ENCODE measurements around the gene KATNB1. TPM values are rescaled to one million over a fixed set of nuclear protein-coding genes. Genes with fewer than 3 reads are reported as not detected.

The KATNB1 gene
- total RNA-seq, 1 donor from 2014 or later = 18.0 TPM

- Histone ChIP-seq H3K9me3 (no peaks in the 10 kb centered on the region), H3K27me3 (ENCODE audit: low read depth) (no peaks in the 10 kb centered on the region), H3K36me3 (peaks cover 36% of the 10 kb centered on the region), H3K4me1 (peaks cover 56% of the 10 kb centered on the region), H3K4me3 (peak overlapping the region; percentile 45), H3K27ac (peak overlapping the region; percentile 81)
- TF ChIP-seq CTCF (IDR thresholded peaks at IDR 0.05) = no peak
- intact Hi-C loops (cut with DNase I) = no loop called here
- DNase-seq = no peak
- peak; percentile 1 to 6 for ATAC-seq
These were observed 61.6 kb downstream of the KATNB1 start for GRCh38 chr16:57797216-57797525.

GRCh38 chr16:57797526-57798266 is 62.1 kb downstream of the KATNB1 start:
- DNase-seq (peak; percentile 80), ATAC-seq (peak; percentile 85 to 88)
- H3K4me3 ChIP-seq = peak overlapping the region; percentile 45
- H3K27me3 ChIP-seq (ENCODE audit: low read depth) = no peaks in the 10 kb centered on the region
- intact Hi-C loops (cut with DNase I) = no loop called here
- no peaks in the 10 kb centered on the region for H3K9me3 ChIP-seq
- H3K36me3 ChIP-seq = peaks cover 31% of the 10 kb centered on the region
- TF ChIP-seq CTCF (IDR thresholded peaks at IDR 0.05) = no peak
- peaks cover 56% of the 10 kb centered on the region for H3K4me1 ChIP-seq
- peak overlapping the region; percentile 81 for H3K27ac ChIP-seq

- TF ChIP-seq CTCF (IDR thresholded peaks at IDR 0.05) = no peak
- intact Hi-C loops (cut with DNase I) = no loop called here
These were observed 62.8 kb downstream of the KATNB1 start for GRCh38 chr16:57798267-57798810.

GRCh38 chr16:57798953-57799599 is 63.5 kb downstream of the KATNB1 start:
- H3K27me3 ChIP-seq (ENCODE audit: low read depth) = no peaks in the 10 kb centered on the region
- H3K4me1 ChIP-seq = peaks cover 70% of the 10 kb centered on the region
- H3K9me3 ChIP-seq = no peaks in the 10 kb centered on the region
- intact Hi-C loops (cut with DNase I) = no loop called here
- peak overlapping the region; percentile 81 for H3K27ac ChIP-seq
- DNase-seq (peak; percentile 29), ATAC-seq (no peak)
- no peak for TF ChIP-seq CTCF (IDR thresholded peaks at IDR 0.05)
- H3K36me3 ChIP-seq = peaks cover 21% of the 10 kb centered on the region
- peak overlapping the region; percentile 45 for H3K4me3 ChIP-seq

More at GRCh38 chr16:57798267-57798810, 62.8 kb downstream of the KATNB1 start:
- no peaks in the 10 kb centered on the region for H3K27me3 ChIP-seq (ENCODE audit: low read depth)
- H3K27ac ChIP-seq = peak overlapping the region; percentile 81
- peak overlapping the region; percentile 45 for H3K4me3 ChIP-seq
- H3K9me3 ChIP-seq = no peaks in the 10 kb centered on the region
- DNase-seq = peak; percentile 37
- no peak for ATAC-seq
- peaks cover 63% of the 10 kb centered on the region for H3K4me1 ChIP-seq
- peaks cover 27% of the 10 kb centered on the region for H3K36me3 ChIP-seq

- peak; percentile 30 for DNase-seq
- Histone ChIP-seq H3K9me3 (no peaks in the 10 kb centered on the region), H3K4me1 (peaks cover 76% of the 10 kb centered on the region), H3K36me3 (peaks cover 16% of the 10 kb centered on the region), H3K4me3 (peak overlapping the region; percentile 71), H3K27me3 (ENCODE audit: low read depth) (no peaks in the 10 kb centered on the region), H3K27ac (peak overlapping the region; percentile 91)
- no peak for TF ChIP-seq CTCF (IDR thresholded peaks at IDR 0.05)
- intact Hi-C loops (cut with DNase I) = no loop called here
- ATAC-seq = no peak
These were observed 64.1 kb downstream of the KATNB1 start for GRCh38 chr16:57799600-57800199.

Data from lower lobe of right lung (tissue), 2 donors.